GM23338 (cell line): ENCODE results near the gene RNASEH2C. TPM values are rescaled to one million over a fixed set of nuclear protein-coding genes. Genes with fewer than 3 reads are reported as not detected.

Experiments
- CREB1 ChIP-seq: fragments of 250-450 bp; sonication (Bioruptor Pico); IDR thresholded peaks from 2 replicates; pipeline ENCODE4 v1.5.0; 2020; ENCODE audit warnings: low read depth, mild to moderate bottlenecking, moderate library complexity
- CTCF ChIP-seq, 2 experiments: fragments of 200-600 bp in 1 of 2; sonication (generic) in 1 of 2; conservative IDR thresholded peaks; 2 replicates each; pipeline versions ENCODE4 v1.5.1 to v1.6.1; 2016 to 2017; ENCODE audit warnings: antibody characterized with exemption in 2 of 2, low read depth in 2 of 2, mild to moderate bottlenecking in 2 of 2, moderate library complexity in 1 of 2
- EZH2 ChIP-seq: fragments of 200-600 bp; sonication (generic); IDR thresholded peaks from one replicate; pipeline ENCODE4 v1.8.0; 2017; ENCODE audit warnings: antibody characterized with exemption, mild to moderate bottlenecking, low read depth; ENCODE audit not compliant: unreplicated experiment
- EZH2phosphoT487 ChIP-seq: fragments of 200-600 bp; sonication (generic); IDR thresholded peaks from one replicate; pipeline ENCODE4 v1.8.1; 2018; ENCODE audit warnings: antibody characterized with exemption; ENCODE audit not compliant: unreplicated experiment
- JUNB ChIP-seq: IDR thresholded peaks from one replicate; pipeline ENCODE4 v1.6.1; 2016; ENCODE audit warnings: antibody characterized with exemption; ENCODE audit not compliant: unreplicated experiment
- NANOG ChIP-seq: IDR thresholded peaks from 2 replicates; pipeline ENCODE4 v1.6.1; 2016; ENCODE audit warnings: antibody characterized with exemption, borderline replicate concordance
- POLR2AphosphoS5 ChIP-seq: IDR thresholded peaks from 2 replicates; pipeline ENCODE4 v1.6.1; 2016; ENCODE audit warnings: antibody characterized with exemption, low read depth
- REST ChIP-seq: IDR thresholded peaks from one replicate; pipeline ENCODE4 v1.6.1; 2018; ENCODE audit warnings: antibody characterized with exemption; ENCODE audit not compliant: unreplicated experiment
- STAT1 ChIP-seq: IDR thresholded peaks from one replicate; pipeline ENCODE4 v1.6.1; 2016; ENCODE audit warnings: antibody characterized with exemption; ENCODE audit not compliant: unreplicated experiment
- ZNF331 ChIP-seq: fragments of 250-450 bp; sonication (Bioruptor Pico); IDR thresholded peaks from 2 replicates; pipeline ENCODE4 v1.5.0; 2020; ENCODE audit warnings: low read depth, mild to moderate bottlenecking, moderate library complexity
- ZNF462 ChIP-seq: fragments of 250-450 bp; sonication (Bioruptor Pico); IDR thresholded peaks from 2 replicates; pipeline ENCODE4 v1.5.0; 2020; ENCODE audit warnings: mild to moderate bottlenecking, moderate library complexity
- polyA plus RNA-seq: library from polyadenylated mRNA; unstranded; fragments of >200 nt; fragmentation: Nextera tagmentation; extraction: Ambion mirVana; gene quantifications from 2 replicates; pipeline ENCODE4 v1.2.1, GENCODE V29; 2016
- total RNA-seq: library from RNA; depleted of rRNA; stranded (reverse); fragments of >200 nt; shearing (Covaris generic); gene quantifications from 2 replicates; pipeline ENCODE4 v1.2.3, GENCODE V29; 2014

The RNASEH2C gene
- total and polyA plus RNA-seq, 2 experiments from 2014 or later, result 37.8 to 73.2 TPM

GRCh38 chr11:65718964-65719492 is 1.6 kb downstream of the RNASEH2C start (continued):
- TF ChIP-seq ZNF462 (CRISPR knock-in tag), result no peak
- no peak for TF ChIP-seq POLR2AphosphoS5
- no peak for TF ChIP-seq CREB1 (CRISPR knock-in tag)
- TF ChIP-seq STAT1, result no peak
- no peak for TF ChIP-seq REST
- TF ChIP-seq EZH2phosphoT487, result no peak
- no peak for TF ChIP-seq JUNB
- no peak for TF ChIP-seq NANOG
- no peak for TF ChIP-seq CTCF (conservative IDR thresholded peaks at IDR 0.05; ENCODE audit: low read depth in 2 of 2)
- TF ChIP-seq ZNF331, result no peak
- TF ChIP-seq EZH2, result no peak
